HG03432 (cell line): Measurements from ENCODE around the gene ZP1.

ENCODE experiments used
- ATAC-seq: cut with Tn5 transposase; IDR thresholded peaks from one replicate; pipeline ENCODE4 v1.9.1; 2021; ENCODE audit warnings: mild to moderate bottlenecking, moderate library complexity; ENCODE audit not compliant: unreplicated experiment

Gene ZP1

GRCh38 chr11:60873533-60873932, 6.2 kb downstream of the ZP1 start:
- no peak for ATAC-seq

GRCh38 chr11:60874421-60875365, 7.4 kb downstream of the ZP1 start:
- ATAC-seq, result no peak

- ATAC-seq, result no peak
Measured at GRCh38 chr11:60875366-60876167, 8.2 kb downstream of the ZP1 start.

- ATAC-seq, result no peak
Measured at GRCh38 chr11:60876168-60876485, 8.8 kb downstream of the ZP1 start.

GRCh38 chr11:60878245-60879101, 11.1 kb downstream of the ZP1 start:
- ATAC-seq, result no peak

- no peak for ATAC-seq
Measured at GRCh38 chr11:60879104-60879503, 11.8 kb downstream of the ZP1 start.

GRCh38 chr11:60879971-60880588, 12.7 kb downstream of the ZP1 start:
- no peak for ATAC-seq

GRCh38 chr11:60880643-60881282, 13.4 kb downstream of the ZP1 start:
- ATAC-seq, result no peak

- ATAC-seq, result no peak
Measured at GRCh38 chr11:60887556-60887955, 20.2 kb downstream of the ZP1 start.

- no peak for ATAC-seq
Measured at GRCh38 chr11:60889869-60890311, 22.5 kb downstream of the ZP1 start.

- ATAC-seq, result no peak
Measured at GRCh38 chr11:60890696-60891095, 23.4 kb downstream of the ZP1 start.

- no peak for ATAC-seq
Measured at GRCh38 chr11:60891103-60891741, 23.9 kb downstream of the ZP1 start.

GRCh38 chr11:60895687-60896086, 28.3 kb downstream of the ZP1 start:
- ATAC-seq, result no peak

- no peak for ATAC-seq
Measured at GRCh38 chr11:60897496-60897895, 30.2 kb downstream of the ZP1 start.

- ATAC-seq, result no peak
Measured at GRCh38 chr11:60899046-60899936, 31.9 kb downstream of the ZP1 start.

- ATAC-seq, result no peak
Measured at GRCh38 chr11:60899977-60900376, 32.6 kb downstream of the ZP1 start.

- no peak for ATAC-seq
Measured at GRCh38 chr11:60900673-60901404, 33.5 kb downstream of the ZP1 start.

- no peak for ATAC-seq
Measured at GRCh38 chr11:60902625-60903024, 35.3 kb downstream of the ZP1 start.
